Skeletal muscle tissue (tissue), 4 donors: ENCODE data around the gene MARCHF10. TPM values are rescaled to one million over a fixed set of nuclear protein-coding genes. Genes with fewer than 3 reads are reported as not detected.

ENCODE experiments used
- H3K27ac ChIP-seq: one replicate; pipeline ENCODE4 v1.7.0; 2013; ENCODE audit warnings: mild to moderate bottlenecking, low read depth, low read length, inconsistent platforms
- H3K27me3 ChIP-seq, 3 donors: one replicate each; pipeline ENCODE4 v1.7.0; 2013; ENCODE audit warnings: low read length in 3 of 3; ENCODE audit not compliant: control insufficient read depth in 3 of 3, insufficient read depth in 3 of 3
- H3K36me3 ChIP-seq, 3 donors: one replicate each; pipeline ENCODE4 v1.7.0; 2013; ENCODE audit warnings: low read length in 3 of 3; ENCODE audit not compliant: control insufficient read depth in 3 of 3, insufficient read depth in 3 of 3
- H3K4me1 ChIP-seq, 3 donors: one replicate each; pipeline ENCODE4 v1.7.0; 2013; ENCODE audit warnings: low read length in 3 of 3, mild to moderate bottlenecking in 3 of 3; ENCODE audit not compliant: control insufficient read depth in 3 of 3, insufficient read depth in 3 of 3
- H3K4me3 ChIP-seq, 3 donors: one replicate each; pipeline ENCODE4 v1.7.0; 2013; ENCODE audit warnings: low read length in 3 of 3
- H3K9ac ChIP-seq, 3 donors: one replicate each; pipeline ENCODE4 v1.7.0; 2013; ENCODE audit warnings: low read length in 3 of 3, mild to moderate bottlenecking in 3 of 3, moderate library complexity in 2 of 3, low read depth in 1 of 3
- H3K9me3 ChIP-seq, 3 donors: one replicate each; pipeline ENCODE4 v1.7.0; 2013; ENCODE audit warnings: low read length in 3 of 3; ENCODE audit not compliant: control insufficient read depth in 3 of 3
- total RNA-seq: library from RNA; depleted of rRNA; stranded (reverse); fragments of >200 nt; gene quantifications from one replicate; pipeline ENCODE4 v1.2.3, GENCODE V29; 2014
- donor health status: Osteomylitis.

MARCHF10 gene
- total RNA-seq, 1 donor from 2014 or later, result not detected

DNA sequence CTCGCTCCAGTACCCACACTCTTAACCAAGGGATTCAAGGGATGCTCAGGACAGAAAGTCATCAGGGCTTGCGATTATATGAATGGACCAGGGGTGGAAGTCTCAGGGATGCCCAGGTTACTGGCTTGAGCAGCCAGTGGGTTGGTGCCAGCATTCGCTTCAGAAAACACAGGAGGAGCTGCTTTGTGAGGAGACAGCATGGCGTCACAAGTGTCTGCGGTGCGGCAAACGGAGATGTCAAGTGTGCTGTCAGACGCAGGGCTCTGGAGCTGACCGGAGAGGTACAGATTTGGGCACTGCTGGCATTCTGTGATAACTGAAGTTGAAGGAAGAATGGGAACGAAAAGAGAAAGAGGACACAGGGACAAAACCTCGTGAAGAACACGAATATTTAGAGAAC is 4.1 kb downstream of the MARCHF10 start:
- Histone ChIP-seq H3K36me3 (no peaks in the 10 kb centered on the region), H3K27ac (no peak overlapping the region), H3K4me1 (no peaks in the 10 kb centered on the region), H3K4me3 (no peak overlapping the region), H3K9ac (no peak overlapping the region), H3K27me3 (peaks cover 5 to 18% (median 8%) of the 10 kb centered on the region in 3 donors), H3K9me3 (no peaks in the 10 kb centered on the region)

DNA sequence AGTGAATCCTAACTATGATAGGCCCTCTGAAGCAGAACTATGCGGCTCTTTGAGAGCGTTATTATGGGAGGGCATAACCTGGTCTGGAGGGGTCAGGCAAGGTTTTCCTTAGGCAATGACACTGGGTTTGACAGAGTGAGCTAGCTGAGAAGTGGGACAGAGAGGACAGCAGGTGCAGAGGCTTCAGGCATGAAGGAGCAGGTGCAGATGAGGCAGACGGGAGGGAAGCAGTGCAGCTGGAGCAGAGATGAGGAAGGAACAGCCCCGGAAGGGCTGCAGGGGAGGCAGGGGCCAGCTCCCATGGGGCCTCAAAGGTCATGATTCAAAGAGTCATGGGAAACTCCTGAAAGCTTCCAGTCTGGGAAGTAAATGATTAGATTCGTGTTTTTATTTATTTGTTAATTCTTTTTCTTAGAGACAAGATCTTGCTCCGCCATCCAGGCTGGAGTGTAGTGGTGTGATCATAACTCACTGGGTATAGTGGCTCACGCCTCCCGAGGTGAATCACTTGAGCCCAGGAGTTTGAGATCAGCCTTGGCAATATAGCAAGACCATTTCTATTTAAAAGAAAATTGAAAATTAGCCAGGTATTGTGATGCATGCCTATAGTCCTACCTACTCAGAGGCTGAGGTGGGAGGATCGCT is 5.4 kb downstream of the MARCHF10 start:
- no peaks in the 10 kb centered on the region for H3K9me3 ChIP-seq
- H3K9ac ChIP-seq, result no peak overlapping the region
- H3K27me3 ChIP-seq, result peaks cover 5 to 13% (median 5%) of the 10 kb centered on the region in 3 donors
- no peaks in the 10 kb centered on the region for H3K36me3 ChIP-seq
- H3K27ac ChIP-seq, result no peak overlapping the region
- H3K4me3 ChIP-seq, result no peak overlapping the region
- H3K4me1 ChIP-seq, result no peaks in the 10 kb centered on the region

DNA sequence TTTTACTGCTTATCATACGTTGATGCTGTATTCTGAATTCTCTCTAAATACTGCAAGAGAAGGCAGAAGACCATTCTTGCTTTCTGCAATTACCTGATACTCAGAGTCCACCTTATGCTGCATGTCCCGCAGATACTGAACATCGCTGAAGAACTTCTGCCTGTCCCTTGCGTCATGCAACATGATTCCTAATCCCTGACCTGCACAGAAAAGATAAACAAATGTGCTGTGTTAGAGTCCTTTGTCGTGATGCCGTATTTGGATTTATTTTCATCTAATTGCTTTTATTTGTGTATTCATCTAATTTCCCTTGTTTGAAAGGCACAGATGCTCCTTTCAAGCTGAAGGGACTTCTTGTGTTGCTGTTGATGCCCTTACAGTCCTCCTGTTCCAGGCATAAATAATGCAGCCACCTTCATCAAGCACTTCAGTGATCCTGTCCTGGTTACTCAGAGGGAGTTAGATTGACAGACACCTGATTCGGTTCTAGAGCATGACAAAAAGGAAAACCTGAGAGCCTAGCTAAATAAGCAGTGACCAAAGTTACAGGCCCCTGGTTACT is 6.5 kb downstream of the MARCHF10 start:
- no peaks in the 10 kb centered on the region for H3K9me3 ChIP-seq
- peaks cover 3 to 10% (median 5%) of the 10 kb centered on the region in 3 donors for H3K27me3 ChIP-seq
- H3K27ac ChIP-seq, result no peak overlapping the region
- H3K4me3 ChIP-seq, result no peak overlapping the region
- no peaks in the 10 kb centered on the region for H3K36me3 ChIP-seq
- no peaks in the 10 kb centered on the region for H3K4me1 ChIP-seq
- H3K9ac ChIP-seq, result no peak overlapping the region

DNA sequence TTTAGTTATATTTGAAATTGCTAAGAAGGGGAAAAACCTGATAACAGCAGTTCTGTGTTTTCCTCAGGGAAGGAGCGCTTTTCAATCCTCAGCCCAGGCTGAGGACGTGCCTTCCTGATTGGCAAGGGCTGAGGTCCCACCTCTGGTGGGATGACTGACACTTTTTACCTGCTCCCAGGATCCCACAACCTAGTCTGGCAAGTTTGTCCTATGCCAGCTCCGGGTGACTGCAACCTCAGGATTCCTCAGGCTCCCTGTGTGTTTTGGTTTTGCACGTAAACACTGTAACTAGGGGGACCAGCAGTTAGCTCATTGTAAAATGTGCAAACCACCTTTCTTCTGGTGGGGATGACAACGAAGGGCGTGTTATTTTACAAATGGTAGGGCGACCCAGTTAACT is 7.5 kb downstream of the MARCHF10 start:
- Histone ChIP-seq H3K27ac (no peak overlapping the region), H3K4me3 (no peak overlapping the region), H3K9ac (no peak overlapping the region), H3K36me3 (no peaks in the 10 kb centered on the region), H3K27me3 (peaks cover 0 to 10% (median 3%) of the 10 kb centered on the region in 3 donors), H3K9me3 (no peaks in the 10 kb centered on the region), H3K4me1 (no peaks in the 10 kb centered on the region)

DNA sequence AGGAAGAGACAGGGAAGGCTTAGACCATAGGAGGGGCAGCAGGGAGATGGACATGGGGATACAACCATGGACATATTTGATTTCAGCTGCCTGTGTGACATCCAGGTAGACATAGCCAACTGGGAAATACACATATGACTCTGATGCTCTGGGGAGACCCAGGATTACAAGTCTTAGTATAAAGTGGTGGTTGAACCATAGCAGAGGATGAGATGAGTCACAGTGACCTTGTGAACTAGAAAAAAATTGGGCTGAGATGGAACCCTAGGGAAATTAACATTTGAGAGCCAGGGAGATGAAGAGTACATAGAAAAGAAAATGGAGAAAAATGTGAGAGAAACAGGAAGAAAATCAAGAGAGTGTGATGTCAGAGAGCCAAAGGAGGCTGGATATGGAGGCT is 10.2 kb downstream of the MARCHF10 start:
- Histone ChIP-seq H3K4me1 (no peaks in the 10 kb centered on the region), H3K27ac (no peak overlapping the region), H3K9ac (no peak overlapping the region), H3K36me3 (no peaks in the 10 kb centered on the region), H3K27me3 (peaks cover 0 to 7% (median 3%) of the 10 kb centered on the region in 3 donors), H3K4me3 (no peak overlapping the region), H3K9me3 (no peaks in the 10 kb centered on the region)

DNA sequence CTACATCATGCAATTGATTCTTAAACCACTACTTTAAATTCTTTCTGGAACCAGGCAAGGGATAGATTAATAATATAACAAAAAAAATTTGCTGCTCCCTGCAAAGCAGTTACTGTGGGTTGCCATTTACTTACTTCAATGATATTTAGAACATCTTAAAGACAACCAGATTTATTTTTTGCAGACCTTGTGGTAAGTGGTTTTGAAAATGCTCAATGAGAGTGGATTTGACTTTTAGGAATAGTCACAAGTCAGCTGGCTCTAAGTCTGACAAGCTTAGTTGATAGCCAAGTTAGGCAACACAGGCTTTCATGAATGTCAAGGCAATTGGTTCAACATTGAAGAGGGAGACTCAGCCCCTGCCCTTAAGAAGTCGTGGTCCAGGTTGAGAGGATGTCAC is 11.8 kb downstream of the MARCHF10 start:
- H3K9ac ChIP-seq, result no peak overlapping the region
- H3K4me3 ChIP-seq, result no peak overlapping the region
- no peaks in the 10 kb centered on the region for H3K36me3 ChIP-seq
- H3K9me3 ChIP-seq, result no peaks in the 10 kb centered on the region
- H3K27me3 ChIP-seq, result peaks cover 0 to 3% (median 0%) of the 10 kb centered on the region in 3 donors
- H3K4me1 ChIP-seq, result no peaks in the 10 kb centered on the region
- no peak overlapping the region for H3K27ac ChIP-seq

DNA sequence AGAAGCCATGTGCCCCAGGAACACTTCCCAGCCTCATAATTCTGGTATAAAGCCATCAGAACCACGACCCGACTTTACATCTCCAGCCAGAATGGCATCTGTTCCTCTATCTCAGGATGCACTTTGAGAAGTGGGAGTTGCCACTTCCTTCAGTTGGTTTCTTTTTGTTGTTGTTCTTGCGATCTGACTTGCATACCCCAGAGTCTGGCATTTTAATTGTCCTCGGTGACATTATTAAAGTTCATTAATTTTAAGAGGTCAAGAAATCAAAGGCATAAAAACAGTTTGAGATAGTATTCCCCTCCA is 13.5 kb downstream of the MARCHF10 start:
- Histone ChIP-seq H3K4me1 (no peaks in the 10 kb centered on the region), H3K27me3 (no peaks in the 10 kb centered on the region), H3K27ac (no peak overlapping the region), H3K9me3 (no peaks in the 10 kb centered on the region), H3K36me3 (no peaks in the 10 kb centered on the region), H3K9ac (no peak overlapping the region), H3K4me3 (no peak overlapping the region)

DNA sequence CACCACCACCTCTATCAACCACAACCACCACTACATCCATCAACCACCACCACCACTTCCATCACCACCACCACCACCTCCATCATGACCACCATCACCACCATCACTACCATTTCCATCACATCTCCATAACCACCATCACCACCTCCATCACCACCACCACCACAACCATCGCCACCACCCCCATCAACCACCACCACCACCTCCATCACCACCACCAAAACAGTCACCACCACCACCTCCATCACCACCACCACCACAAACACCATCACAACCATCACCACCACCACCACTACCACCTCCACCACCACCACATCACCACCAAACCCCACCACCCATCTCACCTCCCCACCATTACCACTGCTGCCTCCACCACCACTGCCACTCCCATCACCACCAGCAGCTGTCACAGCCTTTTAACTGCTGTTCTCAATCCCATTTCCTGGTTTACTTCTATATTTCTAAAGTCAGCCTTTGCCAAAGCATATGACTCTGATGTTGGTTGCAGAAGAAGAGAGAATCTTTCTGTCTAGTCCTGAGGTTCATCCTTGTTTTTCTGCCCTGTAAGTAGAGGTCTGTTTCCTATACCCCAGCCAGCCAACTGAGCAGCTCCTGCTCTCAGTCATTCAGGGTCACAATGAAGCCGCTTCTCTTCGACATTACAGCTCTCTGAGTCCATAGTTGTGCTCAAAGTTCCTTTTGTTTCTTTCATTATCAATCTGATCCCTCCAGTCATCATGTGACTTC is 14.0 kb downstream of the MARCHF10 start:
- H3K4me1 ChIP-seq, result no peaks in the 10 kb centered on the region
- no peak overlapping the region for H3K27ac ChIP-seq
- H3K27me3 ChIP-seq, result no peaks in the 10 kb centered on the region
- no peak overlapping the region for H3K4me3 ChIP-seq
- no peaks in the 10 kb centered on the region for H3K9me3 ChIP-seq
- no peak overlapping the region for H3K9ac ChIP-seq
- H3K36me3 ChIP-seq, result no peaks in the 10 kb centered on the region

DNA sequence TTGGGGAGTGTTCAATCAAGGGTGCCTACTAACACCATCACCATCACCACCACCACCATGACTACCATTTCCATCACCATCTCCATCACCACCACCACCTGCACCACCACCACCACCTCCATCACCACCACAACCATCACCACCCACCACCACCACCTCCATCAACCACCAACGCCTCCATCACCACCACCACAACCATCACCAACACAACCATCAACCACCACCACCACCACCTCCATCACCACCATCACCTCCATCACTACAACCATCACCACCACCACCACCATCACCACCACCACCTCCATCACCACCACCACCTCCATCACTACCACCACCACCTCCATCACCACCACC is 15.7 kb downstream of the MARCHF10 start:
- H3K4me3 ChIP-seq, result no peak overlapping the region
- H3K9ac ChIP-seq, result no peak overlapping the region
- H3K27me3 ChIP-seq, result peaks cover 0 to 3% (median 0%) of the 10 kb centered on the region in 3 donors
- no peak overlapping the region for H3K27ac ChIP-seq
- H3K9me3 ChIP-seq, result no peaks in the 10 kb centered on the region
- no peaks in the 10 kb centered on the region for H3K4me1 ChIP-seq
- H3K36me3 ChIP-seq, result no peaks in the 10 kb centered on the region

DNA sequence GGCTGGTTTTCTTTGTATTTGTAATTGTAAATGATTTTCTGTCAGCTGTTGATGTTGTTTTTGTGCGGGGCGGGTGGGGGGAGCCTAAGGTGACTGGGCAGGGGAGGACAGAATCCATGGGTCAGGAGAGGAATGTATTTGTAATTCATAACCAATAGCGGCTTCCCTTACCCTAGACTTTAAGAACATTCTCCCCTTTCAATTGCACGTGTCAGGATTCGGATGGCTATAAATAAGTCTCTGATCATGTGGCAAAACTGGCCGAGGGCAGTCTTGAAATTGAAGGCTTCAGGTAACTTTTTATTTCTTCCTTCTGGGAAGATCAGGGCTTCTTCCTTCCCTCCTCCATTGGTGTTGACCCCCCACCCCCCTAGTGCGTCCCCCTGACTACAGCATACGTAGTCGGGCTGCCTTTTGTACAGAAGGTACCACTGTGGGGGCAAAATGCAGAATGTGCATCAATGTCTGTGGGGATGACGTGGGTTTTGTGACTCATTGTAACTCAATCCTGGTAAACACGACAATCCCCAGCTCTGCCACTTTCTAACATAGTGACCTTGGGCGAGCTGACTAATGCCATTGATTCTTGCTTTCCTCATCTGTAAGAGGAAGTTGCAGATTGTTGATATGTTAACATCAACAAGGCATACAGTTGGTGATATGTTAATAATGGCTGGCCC is 16.2 kb downstream of the MARCHF10 start:
- Histone ChIP-seq H3K36me3 (no peaks in the 10 kb centered on the region), H3K9ac (no peak overlapping the region), H3K27me3 (peaks cover 0 to 3% (median 0%) of the 10 kb centered on the region in 3 donors), H3K27ac (no peak overlapping the region), H3K9me3 (no peaks in the 10 kb centered on the region), H3K4me3 (no peak overlapping the region), H3K4me1 (no peaks in the 10 kb centered on the region)
